ENCODE results near the gene PTPN18. TPM values are rescaled to one million over a fixed set of nuclear protein-coding genes. Genes with fewer than 3 reads are reported as not detected.

Gene PTPN18
- total RNA-seq, 1 donor from 2014 or later: 78.5 TPM

DNA sequence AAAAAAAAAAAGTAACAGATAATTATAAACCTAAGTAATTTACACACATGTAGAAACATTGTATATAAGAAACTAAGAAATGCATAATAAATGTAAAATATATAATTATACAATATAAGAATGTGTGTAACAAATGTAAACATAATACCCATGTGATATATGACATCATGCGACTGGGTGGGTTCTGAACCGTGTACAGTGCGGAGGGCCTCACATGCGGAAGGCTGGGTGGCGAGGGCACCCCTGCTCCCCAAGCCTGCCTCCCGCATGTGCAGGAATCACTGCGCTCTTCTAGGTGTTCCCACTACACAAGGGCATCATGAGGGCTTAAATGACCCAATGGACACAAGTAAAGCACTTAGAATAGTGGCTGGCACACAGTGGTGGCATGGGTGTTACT, 2.0 kb downstream of the PTPN18 start:
- peaks cover 22% of the 10 kb centered on the region for H3K9me3 Mint-ChIP-seq (ENCODE audit: unreplicated experiment)
- H3K4me1 Mint-ChIP-seq (ENCODE audit: low read depth, unreplicated experiment): peaks cover 22% of the 10 kb centered on the region
- peaks cover 10% of the 10 kb centered on the region for H3K36me3 Mint-ChIP-seq (ENCODE audit: unreplicated experiment)
- no peak for DNase-seq
- no peak overlapping the region for H3K4me3 Mint-ChIP-seq (ENCODE audit: unreplicated experiment)
- TF ChIP-seq, protein P1, sequence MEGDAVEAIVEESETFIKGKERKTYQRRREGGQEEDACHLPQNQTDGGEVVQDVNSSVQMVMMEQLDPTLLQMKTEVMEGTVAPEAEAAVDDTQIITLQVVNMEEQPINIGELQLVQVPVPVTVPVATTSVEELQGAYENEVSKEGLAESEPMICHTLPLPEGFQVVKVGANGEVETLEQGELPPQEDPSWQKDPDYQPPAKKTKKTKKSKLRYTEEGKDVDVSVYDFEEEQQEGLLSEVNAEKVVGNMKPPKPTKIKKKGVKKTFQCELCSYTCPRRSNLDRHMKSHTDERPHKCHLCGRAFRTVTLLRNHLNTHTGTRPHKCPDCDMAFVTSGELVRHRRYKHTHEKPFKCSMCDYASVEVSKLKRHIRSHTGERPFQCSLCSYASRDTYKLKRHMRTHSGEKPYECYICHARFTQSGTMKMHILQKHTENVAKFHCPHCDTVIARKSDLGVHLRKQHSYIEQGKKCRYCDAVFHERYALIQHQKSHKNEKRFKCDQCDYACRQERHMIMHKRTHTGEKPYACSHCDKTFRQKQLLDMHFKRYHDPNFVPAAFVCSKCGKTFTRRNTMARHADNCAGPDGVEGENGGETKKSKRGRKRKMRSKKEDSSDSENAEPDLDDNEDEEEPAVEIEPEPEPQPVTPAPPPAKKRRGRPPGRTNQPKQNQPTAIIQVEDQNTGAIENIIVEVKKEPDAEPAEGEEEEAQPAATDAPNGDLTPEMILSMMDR (IDR thresholded peaks at IDR 0.05; ENCODE audit: partially characterized antibody, unreplicated experiment): no peak
- H3K27ac Mint-ChIP-seq (ENCODE audit: unreplicated experiment): no peak overlapping the region
- H3K27me3 Mint-ChIP-seq (ENCODE audit: unreplicated experiment): peaks cover 17% of the 10 kb centered on the region

- H3K27ac Mint-ChIP-seq (ENCODE audit: unreplicated experiment): no peak overlapping the region
- H3K4me3 Mint-ChIP-seq (ENCODE audit: unreplicated experiment): no peak overlapping the region
- peaks cover 15% of the 10 kb centered on the region for H3K36me3 Mint-ChIP-seq (ENCODE audit: unreplicated experiment)
Measured at GRCh38 chr2:130358420-130359350, 2.8 kb downstream of the PTPN18 start.

GRCh38 chr2:130359466-130359865, 3.6 kb downstream of the PTPN18 start:
- Mint-ChIP-seq H3K4me1 (ENCODE audit: low read depth, unreplicated experiment) (peaks cover 8% of the 10 kb centered on the region), H3K4me3 (ENCODE audit: unreplicated experiment) (no peak overlapping the region), H3K27me3 (ENCODE audit: unreplicated experiment) (peaks cover 4% of the 10 kb centered on the region), H3K9me3 (ENCODE audit: unreplicated experiment) (peaks cover 9% of the 10 kb centered on the region), H3K27ac (ENCODE audit: unreplicated experiment) (no peak overlapping the region), H3K36me3 (ENCODE audit: unreplicated experiment) (peaks cover 15% of the 10 kb centered on the region)
- TF ChIP-seq, protein P1 (IDR thresholded peaks at IDR 0.05; ENCODE audit: partially characterized antibody, unreplicated experiment): no peak
- DNase-seq: no peak

More at GRCh38 chr2:130358420-130359350, 2.8 kb downstream of the PTPN18 start:
- H3K4me1 Mint-ChIP-seq (ENCODE audit: low read depth, unreplicated experiment): peaks cover 15% of the 10 kb centered on the region
- TF ChIP-seq, protein P1 (IDR thresholded peaks at IDR 0.05; ENCODE audit: partially characterized antibody, unreplicated experiment): no peak
- peaks cover 11% of the 10 kb centered on the region for H3K27me3 Mint-ChIP-seq (ENCODE audit: unreplicated experiment)
- no peak for DNase-seq
- peaks cover 16% of the 10 kb centered on the region for H3K9me3 Mint-ChIP-seq (ENCODE audit: unreplicated experiment)

GRCh38 chr2:130363479-130363878, 7.6 kb downstream of the PTPN18 start:
- peaks cover 19% of the 10 kb centered on the region for H3K36me3 Mint-ChIP-seq (ENCODE audit: unreplicated experiment)
- peaks cover 2% of the 10 kb centered on the region for H3K27me3 Mint-ChIP-seq (ENCODE audit: unreplicated experiment)
- no peak overlapping the region for H3K4me3 Mint-ChIP-seq (ENCODE audit: unreplicated experiment)
- peaks cover 4% of the 10 kb centered on the region for H3K9me3 Mint-ChIP-seq (ENCODE audit: unreplicated experiment)
- H3K27ac Mint-ChIP-seq (ENCODE audit: unreplicated experiment): no peak overlapping the region
- H3K4me1 Mint-ChIP-seq (ENCODE audit: low read depth, unreplicated experiment): no peaks in the 10 kb centered on the region
- no peak for DNase-seq
- TF ChIP-seq, protein P1 (IDR thresholded peaks at IDR 0.05; ENCODE audit: partially characterized antibody, unreplicated experiment): no peak

GRCh38 chr2:130365075-130365474, 9.2 kb downstream of the PTPN18 start:
- Mint-ChIP-seq H3K4me1 (ENCODE audit: low read depth, unreplicated experiment) (no peaks in the 10 kb centered on the region), H3K27me3 (ENCODE audit: unreplicated experiment) (peaks cover 2% of the 10 kb centered on the region)

More at GRCh38 chr2:130365075-130365474, 9.2 kb downstream of the PTPN18 start:
- H3K4me3 Mint-ChIP-seq (ENCODE audit: unreplicated experiment): no peak overlapping the region
- peaks cover 4% of the 10 kb centered on the region for H3K9me3 Mint-ChIP-seq (ENCODE audit: unreplicated experiment)
- H3K36me3 Mint-ChIP-seq (ENCODE audit: unreplicated experiment): peaks cover 14% of the 10 kb centered on the region
- TF ChIP-seq, protein P1 (IDR thresholded peaks at IDR 0.05; ENCODE audit: partially characterized antibody, unreplicated experiment): no peak
- H3K27ac Mint-ChIP-seq (ENCODE audit: unreplicated experiment): no peak overlapping the region
- no peak for DNase-seq

Data from glutamatergic neuron (in vitro differentiated cells).